ENCODE data around the gene GMPS. TPM values are rescaled to one million over a fixed set of nuclear protein-coding genes. Genes with fewer than 3 reads are reported as not detected.
"Not testable (repeated sequence)": the region's sequence is repeated elsewhere in the genome, so short reads cannot be mapped to it uniquely, and the experiment has no call there.

Gene GMPS
- total RNA-seq, 1 donor = 41.3 TPM

GRCh38 chr3:155960060-155960459, 89.6 kb downstream of the GMPS start:
- H3K79me2 ChIP-seq (ENCODE audit: insufficient read depth, low read length) = no peaks in the 10 kb centered on the region
- H3K9me3 ChIP-seq (ENCODE audit: low read depth, low read length) = no peaks in the 10 kb centered on the region
- H3K4me3 ChIP-seq (ENCODE audit: insufficient read depth, low read length) = no peak overlapping the region
- peak; percentile 82 for DNase-seq (ENCODE audit: insufficient read length, low spot score, missing footprints)
- H3K27ac ChIP-seq (ENCODE audit: low read depth, low read length) = peak overlapping the region; percentile 60
- H3K27me3 ChIP-seq (ENCODE audit: insufficient read depth, low read length) = no peaks in the 10 kb centered on the region
- H3K4me2 ChIP-seq (ENCODE audit: insufficient read depth, low read length) = no peak overlapping the region
- no peaks in the 10 kb centered on the region for H4K20me1 ChIP-seq (ENCODE audit: insufficient read depth, low read length)
- H3K36me3 ChIP-seq (ENCODE audit: insufficient read depth, low read length) = no peaks in the 10 kb centered on the region
- no peak overlapping the region for H2AFZ ChIP-seq (ENCODE audit: low read length)
- peaks cover 18% of the 10 kb centered on the region for H3K4me1 ChIP-seq (ENCODE audit: insufficient read depth, low read length)
- no peak for TF ChIP-seq CTCF (IDR thresholded peaks at IDR 0.05; ENCODE audit: extremely low read depth, low read depth, low read length)

- peaks cover 18% of the 10 kb centered on the region for H3K4me1 ChIP-seq (ENCODE audit: insufficient read depth, low read length)
- DNase-seq (ENCODE audit: insufficient read length, low spot score, missing footprints); H3K36me3 ChIP-seq (ENCODE audit: insufficient read depth, low read length); H3K4me2 ChIP-seq (ENCODE audit: insufficient read depth, low read length); H3K4me3 ChIP-seq (ENCODE audit: insufficient read depth, low read length); H3K79me2 ChIP-seq (ENCODE audit: insufficient read depth, low read length); H2AFZ ChIP-seq (ENCODE audit: low read length); H3K27me3 ChIP-seq (ENCODE audit: insufficient read depth, low read length); H3K9me3 ChIP-seq (ENCODE audit: low read depth, low read length); H3K27ac ChIP-seq (ENCODE audit: low read depth, low read length); H4K20me1 ChIP-seq (ENCODE audit: insufficient read depth, low read length): not testable (repeated sequence)
Observed at GRCh38 chr3:155961044-155961443, 90.6 kb downstream of the GMPS start.

GRCh38 chr3:155963570-155963969, 93.1 kb downstream of the GMPS start:
- no peak for TF ChIP-seq CTCF (IDR thresholded peaks at IDR 0.05; ENCODE audit: extremely low read depth, low read depth, low read length)
- H3K27ac ChIP-seq (ENCODE audit: low read depth, low read length) = peak overlapping the region; percentile 43
- H3K4me1 ChIP-seq (ENCODE audit: insufficient read depth, low read length) = peaks cover 18% of the 10 kb centered on the region
- no peaks in the 10 kb centered on the region for H3K9me3 ChIP-seq (ENCODE audit: low read depth, low read length)
- no peak overlapping the region for H3K4me3 ChIP-seq (ENCODE audit: insufficient read depth, low read length)
- H3K27me3 ChIP-seq (ENCODE audit: insufficient read depth, low read length) = no peaks in the 10 kb centered on the region
- peak overlapping the region; percentile 21 for H2AFZ ChIP-seq (ENCODE audit: low read length)
- H3K4me2 ChIP-seq (ENCODE audit: insufficient read depth, low read length) = peak overlapping the region; percentile 30
- H3K36me3 ChIP-seq (ENCODE audit: insufficient read depth, low read length) = no peaks in the 10 kb centered on the region
- DNase-seq (ENCODE audit: insufficient read length, low spot score, missing footprints) = peak; percentile 55
- H4K20me1 ChIP-seq (ENCODE audit: insufficient read depth, low read length) = no peaks in the 10 kb centered on the region
- H3K79me2 ChIP-seq (ENCODE audit: insufficient read depth, low read length) = no peaks in the 10 kb centered on the region

- Histone ChIP-seq H3K4me1 (ENCODE audit: insufficient read depth, low read length) (no peaks in the 10 kb centered on the region), H3K27ac (ENCODE audit: low read depth, low read length) (no peak overlapping the region), H3K4me2 (ENCODE audit: insufficient read depth, low read length) (no peak overlapping the region), H3K27me3 (ENCODE audit: insufficient read depth, low read length) (no peaks in the 10 kb centered on the region), H3K4me3 (ENCODE audit: insufficient read depth, low read length) (no peak overlapping the region), H2AFZ (ENCODE audit: low read length) (no peak overlapping the region), H4K20me1 (ENCODE audit: insufficient read depth, low read length) (no peaks in the 10 kb centered on the region), H3K79me2 (ENCODE audit: insufficient read depth, low read length) (no peaks in the 10 kb centered on the region), H3K9me3 (ENCODE audit: low read depth, low read length) (no peaks in the 10 kb centered on the region), H3K36me3 (ENCODE audit: insufficient read depth, low read length) (no peaks in the 10 kb centered on the region)
- no peak for TF ChIP-seq CTCF (IDR thresholded peaks at IDR 0.05; ENCODE audit: extremely low read depth, low read depth, low read length)
- DNase-seq (ENCODE audit: insufficient read length, low spot score, missing footprints) = no peak
Observed at GRCh38 chr3:155970398-155970797, 99.9 kb downstream of the GMPS start.
